GM21717 (cell line): Measurements from ENCODE around the gene CELF5.
"Not testable (repeated sequence)": the region's sequence is repeated elsewhere in the genome, so short reads cannot be mapped to it uniquely, and the experiment has no call there.

Experiments
- ATAC-seq: cut with Tn5 transposase; IDR thresholded peaks from one replicate; pipeline ENCODE4 v1.9.1; 2021; ENCODE audit warnings: mild to moderate bottlenecking, moderate library complexity; ENCODE audit not compliant: unreplicated experiment

CELF5 gene

DNA sequence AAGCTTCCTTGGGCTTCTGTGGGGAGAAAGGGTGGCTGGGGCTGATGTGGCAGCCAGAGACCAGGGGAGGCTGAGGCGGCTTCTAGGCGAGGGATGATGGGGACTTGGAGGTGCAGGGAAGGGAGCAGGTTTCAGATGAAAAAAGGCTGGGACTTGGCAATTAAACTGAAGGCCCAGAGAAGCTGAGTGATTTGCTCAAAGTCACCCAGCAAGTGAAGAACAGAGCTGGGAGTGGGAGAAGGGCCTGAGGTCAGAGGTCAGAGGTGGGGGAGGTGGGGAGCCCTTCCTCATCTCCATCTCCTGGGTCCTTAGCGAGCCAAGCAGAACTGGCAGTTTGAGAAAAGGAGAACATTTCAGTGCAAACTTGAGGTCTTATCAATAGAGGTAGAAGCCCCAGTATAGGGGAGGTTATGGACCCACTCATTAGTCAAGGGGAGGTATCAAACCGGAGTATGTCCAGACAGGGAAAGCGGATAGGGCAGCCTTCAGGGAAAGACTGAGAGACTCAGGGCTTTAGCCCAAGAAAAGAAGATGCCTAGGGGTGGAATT is 92.3 kb downstream of the CELF5 start:
- ATAC-seq: no peak

DNA sequence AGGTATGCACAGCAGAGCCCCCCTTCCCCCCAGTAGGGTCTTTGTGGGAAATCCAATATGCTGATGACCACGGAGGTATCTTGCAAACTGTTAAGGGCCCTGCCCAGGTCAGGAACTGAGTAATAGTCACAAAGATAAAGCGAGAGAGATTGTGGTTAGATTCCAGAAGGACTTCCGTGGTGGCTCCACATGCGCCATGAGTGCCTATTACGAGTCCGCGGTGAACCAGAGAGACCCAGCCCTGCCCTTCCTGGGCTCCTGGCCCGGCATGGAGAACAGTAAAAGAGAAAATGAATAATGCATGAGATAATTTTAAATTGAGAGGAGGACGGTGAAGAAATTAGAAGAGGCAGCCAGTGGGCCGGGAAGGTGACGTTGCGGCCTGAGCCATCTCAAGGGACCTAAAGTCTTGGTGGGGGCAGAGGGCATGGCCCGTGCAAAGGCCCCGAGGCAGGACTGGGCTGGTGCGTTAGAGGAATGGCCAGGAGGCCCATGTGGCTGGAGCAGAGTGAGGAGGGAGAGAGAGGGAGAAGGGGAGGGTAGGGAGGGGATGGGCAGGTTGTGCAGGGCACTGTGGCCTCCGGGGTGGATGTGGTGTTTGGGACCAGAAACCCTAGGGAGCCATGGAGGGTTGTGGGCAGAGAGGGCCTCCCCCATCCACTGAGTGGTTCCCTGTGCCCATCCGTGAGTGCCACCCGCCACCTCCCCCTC is 95.3 kb downstream of the CELF5 start:
- ATAC-seq: no peak

DNA sequence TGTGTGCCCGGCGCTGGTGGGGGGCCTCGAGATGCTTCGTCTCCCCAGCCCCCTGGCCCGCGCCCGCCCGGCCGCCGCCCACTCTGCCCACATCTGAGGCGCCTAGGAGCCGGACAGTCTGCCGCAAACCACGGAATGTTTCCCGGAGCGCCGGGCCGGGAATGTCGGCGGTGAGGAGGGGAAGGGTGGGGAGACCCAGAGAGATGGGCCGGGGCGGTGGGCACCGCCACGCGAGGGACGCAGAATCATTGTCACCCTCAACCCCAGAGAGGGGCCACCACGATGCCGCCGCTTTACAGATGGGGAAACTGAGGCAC is 95.9 kb downstream of the CELF5 start:
- no peak for ATAC-seq

DNA sequence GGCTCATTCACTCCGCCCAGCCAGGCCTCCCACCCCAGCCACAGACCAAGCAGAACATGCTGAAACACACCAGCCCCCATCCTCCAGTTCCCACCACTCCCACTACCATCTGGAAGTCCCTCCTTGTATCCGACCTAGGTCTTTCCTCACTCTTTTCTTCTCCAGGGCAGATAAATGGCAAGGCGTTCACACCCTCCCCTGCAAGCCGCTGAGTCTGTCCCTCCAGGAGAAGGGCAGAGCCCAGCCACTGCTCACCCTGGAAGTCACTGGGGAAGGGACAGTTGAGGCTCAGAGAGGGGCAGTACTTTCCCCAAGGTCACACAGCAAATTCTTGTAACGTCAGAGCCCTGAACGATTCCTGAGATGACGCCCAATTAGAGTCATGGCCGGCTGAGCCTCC is 96.4 kb downstream of the CELF5 start:
- ATAC-seq: no peak

DNA sequence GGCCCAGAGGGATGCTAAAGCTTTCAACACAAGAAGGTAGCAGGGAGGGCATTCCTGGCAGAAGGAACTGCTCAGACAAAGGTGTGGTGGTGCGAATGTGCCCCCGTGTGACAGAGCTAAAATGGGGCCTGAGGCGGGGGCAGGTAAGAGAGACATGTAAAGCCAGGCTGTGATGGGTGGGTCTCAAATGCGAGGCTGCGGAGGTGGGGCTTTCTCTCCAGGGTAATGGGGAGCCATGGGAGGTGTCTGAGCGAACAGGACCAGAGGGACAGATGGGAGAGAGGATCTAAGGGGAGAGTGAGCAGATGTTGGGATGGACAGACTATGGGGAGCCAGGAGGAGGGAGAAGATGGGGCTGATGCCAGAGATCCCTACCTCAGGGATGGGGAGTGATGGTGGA is 97.2 kb downstream of the CELF5 start:
- ATAC-seq: no peak

- no peak for ATAC-seq
Measured at GRCh38 chr19:3322199-3322978, 97.9 kb downstream of the CELF5 start.

DNA sequence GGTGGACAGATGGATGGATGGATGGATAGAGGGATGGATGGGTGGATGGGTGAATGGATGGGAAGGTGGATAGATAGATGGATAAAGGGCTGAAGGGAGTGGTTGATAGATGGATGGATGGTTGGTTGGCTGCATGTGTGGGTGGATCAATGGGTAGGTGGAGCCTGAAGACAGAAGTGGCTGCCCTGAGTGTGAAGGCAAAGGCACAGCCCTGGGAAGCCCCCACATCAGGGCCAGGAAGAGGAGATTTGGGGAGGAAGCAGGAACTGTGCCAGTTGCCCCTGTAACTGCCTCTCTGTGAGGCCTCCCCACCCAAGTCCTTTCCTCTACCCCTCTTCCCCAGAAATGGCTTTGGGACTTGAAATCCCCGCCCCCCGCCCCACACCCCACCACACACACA is 98.6 kb downstream of the CELF5 start:
- ATAC-seq: no peak

DNA sequence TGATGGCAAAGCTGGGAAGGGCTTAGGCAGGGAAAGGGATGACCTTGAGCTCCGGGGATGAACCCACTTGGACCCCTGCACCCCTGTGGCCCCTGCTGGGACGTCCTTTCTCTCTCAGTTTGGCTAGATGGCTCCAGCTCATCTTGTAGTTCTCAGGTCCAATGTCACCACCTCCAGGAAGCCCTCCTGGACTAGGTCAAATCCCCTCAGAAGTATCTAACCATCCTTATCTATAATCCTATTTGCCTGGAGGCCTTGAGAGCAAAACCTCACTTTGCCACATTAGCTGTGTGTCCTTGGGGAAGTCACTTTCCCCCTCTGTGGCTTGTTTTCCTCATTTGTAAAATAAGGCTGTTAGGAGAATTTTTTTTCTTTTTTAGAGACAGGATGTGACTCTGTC is 99.2 kb downstream of the CELF5 start:
- no peak for ATAC-seq

DNA sequence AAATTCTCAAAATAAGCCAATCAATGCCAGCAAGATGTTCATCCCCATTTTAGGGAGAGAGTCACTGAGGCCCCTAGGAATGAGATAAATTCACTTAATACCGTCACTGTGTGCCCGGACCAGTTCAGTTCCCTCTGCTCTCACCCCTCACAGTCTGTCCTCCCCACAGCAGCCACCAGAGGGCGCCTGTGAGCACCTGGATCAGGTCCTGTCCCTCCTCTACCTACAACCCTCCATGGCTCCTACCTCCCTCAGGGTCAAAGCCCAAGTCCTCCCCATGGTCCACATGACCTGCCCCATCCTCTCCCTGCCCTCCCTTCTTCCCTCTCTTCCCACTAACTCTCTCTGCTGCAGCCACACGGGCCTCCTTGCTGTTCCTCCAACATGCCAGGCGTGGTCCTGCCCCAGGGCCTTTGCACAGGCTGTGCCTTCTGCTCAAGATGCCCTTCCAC is 100.0 kb downstream of the CELF5 start:
- ATAC-seq: no peak

GRCh38 chr19:3325451-3325850 is 101.0 kb downstream of the CELF5 start:
- ATAC-seq: no peak

GRCh38 chr19:3328743-3329142 is 104.3 kb downstream of the CELF5 start:
- no peak for ATAC-seq

GRCh38 chr19:3330047-3330446 is 105.6 kb downstream of the CELF5 start:
- no peak for ATAC-seq

DNA sequence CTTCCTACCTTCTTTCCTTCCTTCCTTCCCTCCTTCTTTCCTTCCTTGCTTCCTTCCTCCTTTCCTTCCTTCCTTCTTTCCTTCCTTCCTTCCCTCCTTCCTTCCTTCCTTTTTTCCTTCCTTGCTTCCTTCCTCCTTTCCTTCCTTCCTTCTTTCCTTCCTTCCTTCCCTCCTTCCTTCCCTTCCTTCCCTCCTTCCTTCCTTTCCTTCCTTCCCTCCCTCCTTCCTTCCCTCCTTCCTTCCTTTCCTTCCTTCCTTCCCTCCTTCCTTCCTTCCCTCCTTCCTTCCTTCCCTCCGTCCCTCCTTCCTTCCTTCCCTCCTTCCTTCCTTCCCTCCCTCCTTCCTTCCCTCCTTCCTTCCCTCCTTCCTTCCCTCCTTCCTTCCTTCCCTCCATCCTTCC is 107.8 kb downstream of the CELF5 start:
- not testable (repeated sequence) for ATAC-seq

DNA sequence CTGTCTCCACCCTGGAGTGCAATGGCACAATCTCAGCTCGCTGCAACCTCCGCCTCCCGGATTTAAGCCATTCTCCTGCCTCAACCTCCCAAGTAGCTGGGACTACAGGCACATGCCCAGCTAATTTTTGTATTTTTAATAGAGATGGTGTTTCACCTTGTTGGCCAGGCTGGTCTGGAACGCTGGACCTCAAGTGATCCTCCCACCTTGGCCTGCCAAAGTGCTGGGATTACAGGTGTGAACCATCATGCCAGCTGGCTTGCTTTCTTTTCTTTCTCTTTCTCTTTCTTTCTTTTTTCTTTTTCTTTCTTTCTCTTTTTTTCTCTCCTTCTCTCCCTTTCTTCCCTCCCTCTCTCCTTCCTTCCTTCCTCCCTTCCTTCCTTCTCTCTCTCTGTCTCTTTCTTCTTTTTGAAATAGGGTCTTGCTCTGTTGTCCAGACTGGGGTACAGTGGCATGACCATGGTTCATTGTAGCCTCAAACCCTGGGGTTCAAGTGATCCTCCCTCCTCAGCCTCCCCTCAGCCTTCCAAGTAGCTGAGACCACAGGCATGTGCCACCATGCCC is 108.6 kb downstream of the CELF5 start:
- no peak for ATAC-seq

GRCh38 chr19:3333662-3334061 is 109.2 kb downstream of the CELF5 start:
- no peak for ATAC-seq

DNA sequence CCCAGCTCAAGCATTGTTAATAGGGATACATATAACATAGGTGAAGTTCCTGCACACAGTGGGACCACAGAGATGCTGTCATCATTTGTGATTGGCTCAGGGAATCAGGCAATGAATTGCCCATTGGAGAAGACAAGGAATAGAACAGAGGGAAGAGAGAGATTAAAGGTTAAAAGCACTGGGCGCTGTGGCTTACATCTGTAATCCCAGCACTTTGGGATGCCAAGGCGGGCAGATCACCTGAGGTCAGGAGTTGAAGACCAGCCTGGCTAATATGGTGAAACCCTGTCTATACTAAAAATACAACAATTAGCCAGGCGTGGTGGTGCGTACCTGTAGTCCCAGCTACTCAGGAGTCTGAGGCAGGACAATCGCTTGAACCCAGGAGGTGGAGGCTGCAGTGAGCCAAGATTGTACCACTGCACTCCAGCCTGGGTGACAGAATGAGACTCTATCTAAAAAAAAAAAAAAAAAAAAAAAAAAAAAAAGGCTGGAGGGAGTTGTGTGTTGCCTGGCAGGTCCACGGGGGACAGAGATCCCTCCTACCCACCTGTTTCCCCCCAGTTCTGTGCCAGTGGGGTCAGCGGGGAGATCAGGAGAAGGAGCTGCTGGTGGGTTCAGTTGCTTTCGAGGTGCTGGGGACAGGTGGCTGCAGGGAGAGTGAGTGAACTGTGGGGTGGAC is 110.4 kb downstream of the CELF5 start:
- ATAC-seq: not testable (repeated sequence)

DNA sequence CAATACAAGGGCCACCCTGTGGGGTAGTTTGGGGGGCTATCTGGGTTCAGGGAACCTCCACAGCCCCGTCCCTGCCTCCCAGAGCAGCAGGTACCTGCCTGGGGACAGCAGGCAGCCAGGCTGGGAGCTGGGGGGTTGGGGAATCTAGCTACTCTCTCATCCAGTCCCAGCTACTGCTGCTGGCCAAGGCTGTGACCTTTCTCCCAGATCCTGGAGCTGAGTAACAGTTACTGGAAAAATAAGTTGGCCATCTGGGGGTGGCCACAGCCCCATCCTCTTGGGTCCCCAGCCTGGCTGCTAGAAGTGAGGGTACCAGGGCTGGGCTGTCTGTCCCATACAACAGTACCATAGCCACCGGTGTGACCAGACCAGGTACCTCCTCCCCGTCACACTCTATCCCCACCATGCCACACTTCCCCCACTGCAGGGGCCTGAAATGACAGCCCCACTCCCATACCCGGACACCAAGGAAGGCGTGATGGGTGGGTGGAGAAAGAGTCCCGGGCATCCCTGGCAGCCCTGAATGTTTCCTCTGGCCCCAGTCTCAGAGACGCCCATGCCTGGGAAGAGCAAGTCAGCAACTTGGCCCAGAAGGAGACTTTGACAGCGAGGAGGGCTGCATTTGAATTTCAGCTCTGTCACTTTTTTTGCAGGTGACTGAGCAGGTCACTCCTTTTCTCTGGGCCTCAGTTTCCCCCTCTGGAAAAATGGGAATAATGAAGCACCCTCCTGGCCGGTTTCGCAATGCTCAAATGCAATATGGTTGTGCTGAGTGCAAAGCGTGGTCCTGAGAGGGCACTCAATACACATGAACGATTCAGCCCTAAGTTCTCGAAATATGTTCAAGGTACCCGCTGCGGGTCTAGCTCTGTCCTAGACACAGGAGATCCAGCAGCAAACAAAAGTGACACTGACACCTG is 111.2 kb downstream of the CELF5 start:
- ATAC-seq: no peak

GRCh38 chr19:3336351-3336679 is 111.9 kb downstream of the CELF5 start:
- no peak for ATAC-seq

- ATAC-seq: no peak
Measured at GRCh38 chr19:3336680-3337523, 112.4 kb downstream of the CELF5 start.
